Skin of body (tissue), 2 donors: Measurements from ENCODE around the gene TPSG1. TPM values are rescaled to one million over a fixed set of nuclear protein-coding genes. Genes with fewer than 3 reads are reported as not detected.
"Not testable (repeated sequence)": the region's sequence is repeated elsewhere in the genome, so short reads cannot be mapped to it uniquely, and the experiment has no call there.

Experiments used
- DNase-seq: peaks from one replicate; lab custom pipeline; 2025; lab: John Stamatoyannopoulos, UW
- total RNA-seq: library from RNA; depleted of rRNA; stranded (reverse); fragments of >200 nt; gene quantifications from one replicate; pipeline ENCODE4 v1.2.3, GENCODE V29; 2014

The TPSG1 gene
- total RNA-seq, 1 donor from 2014 or later, result not detected

DNA sequence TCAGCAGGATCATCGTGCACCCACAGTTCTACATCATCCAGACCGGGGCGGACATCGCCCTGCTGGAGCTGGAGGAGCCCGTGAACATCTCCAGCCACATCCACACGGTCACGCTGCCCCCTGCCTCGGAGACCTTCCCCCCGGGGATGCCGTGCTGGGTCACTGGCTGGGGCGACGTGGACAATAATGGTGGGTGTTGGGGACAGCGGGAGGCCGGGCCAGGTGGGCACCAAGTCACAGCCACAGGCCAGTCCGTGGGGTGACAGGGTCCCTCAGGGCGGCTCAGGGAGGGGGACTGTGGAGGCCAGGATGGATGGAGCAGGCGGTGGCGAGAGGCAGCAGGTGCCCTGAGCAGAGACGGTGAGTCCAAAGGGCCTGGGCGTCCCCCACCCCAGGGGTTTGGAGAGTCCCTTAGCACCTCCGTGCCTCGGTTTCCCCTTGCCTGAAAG is 31.8 kb upstream of the TPSG1 start:
- DNase-seq, result no peak

DNA sequence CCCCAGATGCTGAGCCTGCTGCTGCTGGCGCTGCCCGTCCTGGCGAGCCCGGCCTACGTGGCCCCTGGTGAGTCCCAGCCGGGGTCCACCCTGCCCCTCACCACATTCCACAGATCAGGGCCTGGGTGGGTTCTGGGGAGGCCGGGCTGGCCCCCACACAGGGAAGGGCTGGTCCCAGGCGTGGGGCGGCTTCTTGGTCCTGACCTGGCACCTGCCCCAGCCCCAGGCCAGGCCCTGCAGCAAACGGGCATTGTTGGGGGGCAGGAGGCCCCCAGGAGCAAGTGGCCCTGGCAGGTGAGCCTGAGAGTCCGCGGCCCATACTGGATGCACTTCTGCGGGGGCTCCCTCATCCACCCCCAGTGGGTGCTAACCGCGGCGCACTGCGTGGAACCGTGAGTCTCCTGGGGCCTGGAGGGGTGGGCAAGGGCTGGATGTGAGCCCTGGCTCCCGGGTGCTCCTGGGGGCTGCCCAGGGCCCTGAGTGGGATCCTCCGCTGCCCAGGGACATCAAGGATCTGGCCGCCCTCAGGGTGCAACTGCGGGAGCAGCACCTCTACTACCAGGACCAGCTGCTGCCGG is 31.3 kb upstream of the TPSG1 start:
- not testable (repeated sequence) for DNase-seq

DNA sequence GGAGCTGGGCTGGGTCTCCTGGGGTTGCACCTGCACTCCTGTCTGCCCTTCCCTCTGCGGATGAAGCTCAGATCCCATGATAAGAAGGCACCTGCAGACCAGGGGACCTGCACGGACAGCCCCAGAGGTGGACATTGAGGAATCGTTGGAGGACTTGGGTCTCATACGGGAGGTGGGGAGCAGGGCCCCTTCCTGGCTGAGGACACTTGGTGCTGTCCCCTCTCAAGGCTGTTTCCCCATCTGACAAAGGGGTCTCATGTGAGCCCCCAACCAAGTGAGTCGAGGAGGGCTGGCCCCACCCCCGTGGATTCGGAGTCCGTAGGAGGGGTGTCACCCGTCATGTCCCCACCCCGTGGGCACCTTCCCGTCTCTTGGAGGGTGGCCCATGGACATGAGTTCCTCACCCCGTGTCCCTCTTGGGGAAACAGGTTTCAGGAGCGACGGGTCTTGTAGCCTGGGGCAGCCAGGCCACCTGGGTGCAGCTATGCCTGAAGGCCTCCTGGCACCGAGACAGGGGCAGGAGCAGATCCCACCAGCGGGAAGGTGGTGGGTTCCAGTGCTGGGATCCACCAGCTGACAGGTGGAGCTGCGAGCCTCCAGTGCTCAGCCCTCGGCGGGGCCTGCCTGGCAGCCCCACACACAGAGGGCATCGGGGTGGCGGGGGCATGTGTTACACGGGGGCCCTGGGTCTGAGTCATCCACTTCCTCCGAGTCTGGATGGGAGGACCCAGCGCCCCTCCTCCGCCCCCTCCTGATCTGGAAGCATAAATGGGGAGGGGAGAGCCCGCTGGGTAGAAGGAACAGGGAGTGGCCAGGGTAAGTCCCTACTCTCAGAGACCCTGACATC is 30.4 kb upstream of the TPSG1 start, which contains the start of gene TPSD1:
Gene TPSD1, plus strand, starts transcription at position 794 of the 847 bp plus-strand sequence. CDS start 212 bp downstream, outside the sequence.
- DNase-seq, result not testable (repeated sequence)

DNA sequence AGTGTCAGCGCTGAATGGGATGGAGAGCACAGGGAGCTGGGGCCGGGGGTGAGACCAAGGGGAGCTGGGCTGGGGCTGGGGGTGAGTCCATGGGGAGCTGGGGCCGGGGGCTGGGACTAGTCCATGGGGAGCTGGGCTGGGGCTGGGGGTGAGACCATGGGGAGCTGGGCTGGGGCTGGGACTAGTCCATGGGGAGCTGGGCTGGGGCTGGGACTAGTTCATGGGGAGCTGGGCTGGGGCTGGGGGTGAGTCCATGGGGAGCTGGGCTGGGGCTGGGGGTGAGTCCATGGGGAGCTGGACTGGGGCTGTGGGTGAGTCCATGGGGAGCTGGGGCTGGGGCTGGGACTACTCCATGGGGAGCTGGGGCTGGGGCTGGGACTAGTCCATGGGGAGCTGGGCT is 29.8 kb upstream of the TPSG1 start:
- DNase-seq, result not testable (repeated sequence)

DNA sequence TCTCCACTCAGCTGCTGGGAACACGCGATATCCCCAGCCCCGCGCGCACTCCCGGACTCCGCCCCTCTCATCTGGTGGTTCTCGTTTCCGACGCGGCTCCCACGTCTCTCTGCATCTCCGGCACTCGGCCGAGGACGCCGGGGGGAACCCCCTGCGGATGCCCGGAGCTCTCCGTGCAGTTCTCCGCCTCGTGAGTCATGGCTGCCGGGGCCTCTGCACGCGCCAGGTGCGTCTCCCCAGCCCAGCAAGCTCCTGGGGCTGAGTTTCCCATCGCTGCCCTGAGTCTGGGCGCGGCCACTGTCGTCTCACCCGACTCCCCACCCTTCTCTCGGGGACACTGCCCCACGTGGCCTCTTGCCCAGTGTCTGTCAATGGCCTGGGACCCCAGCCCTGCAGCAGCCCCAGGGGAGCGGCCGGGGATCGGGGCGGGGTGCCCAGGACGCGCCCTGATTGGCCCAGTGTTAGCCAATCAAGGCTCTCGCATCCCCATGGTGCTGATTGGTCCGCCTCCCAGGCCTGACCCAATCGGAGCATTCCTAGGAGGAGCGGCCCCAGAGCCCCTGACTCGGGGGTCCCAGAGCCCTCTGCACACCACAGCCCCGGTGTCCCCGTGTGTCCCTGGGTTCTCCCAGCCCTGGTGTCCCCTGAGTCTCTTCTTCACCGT is 28.8 kb upstream of the TPSG1 start:
- DNase-seq, result not testable (repeated sequence)

DNA sequence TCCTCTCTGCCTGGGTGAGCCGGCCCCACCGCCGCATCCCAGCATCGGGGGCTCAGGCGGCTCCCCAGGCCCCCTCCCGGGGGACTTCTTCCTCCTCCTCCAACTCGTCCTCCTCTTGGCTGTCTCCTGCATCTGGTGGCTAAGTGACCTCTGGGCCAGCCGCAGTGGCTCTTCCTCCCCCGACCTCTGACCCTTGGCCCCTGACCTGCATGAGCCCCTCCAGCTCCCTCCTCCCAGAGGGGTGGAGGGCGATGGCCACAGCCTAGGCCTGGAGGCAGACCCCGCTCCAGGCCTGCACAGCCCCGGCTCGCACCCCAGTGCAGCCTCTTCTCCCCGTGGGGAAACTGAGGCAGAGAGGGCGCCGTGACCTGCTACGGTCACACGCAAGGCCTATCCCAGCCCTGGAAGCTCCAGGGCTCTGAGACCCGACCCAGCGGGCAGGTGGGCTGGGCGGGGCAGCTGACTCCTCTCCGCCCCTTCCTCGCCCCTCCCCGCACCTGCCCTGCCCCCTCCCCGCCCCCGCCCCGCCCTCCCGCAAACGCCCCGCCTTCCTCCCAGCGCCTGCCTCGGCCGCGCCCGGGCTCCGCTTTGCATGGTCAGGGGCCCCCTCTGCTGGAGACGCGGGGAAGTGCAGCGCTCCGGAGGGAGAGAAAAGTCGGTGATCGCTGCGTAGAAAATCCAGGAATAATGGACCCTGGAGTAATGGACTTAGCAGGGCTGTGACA is 24.1 kb upstream of the TPSG1 start:
- DNase-seq, result not testable (repeated sequence)

DNA sequence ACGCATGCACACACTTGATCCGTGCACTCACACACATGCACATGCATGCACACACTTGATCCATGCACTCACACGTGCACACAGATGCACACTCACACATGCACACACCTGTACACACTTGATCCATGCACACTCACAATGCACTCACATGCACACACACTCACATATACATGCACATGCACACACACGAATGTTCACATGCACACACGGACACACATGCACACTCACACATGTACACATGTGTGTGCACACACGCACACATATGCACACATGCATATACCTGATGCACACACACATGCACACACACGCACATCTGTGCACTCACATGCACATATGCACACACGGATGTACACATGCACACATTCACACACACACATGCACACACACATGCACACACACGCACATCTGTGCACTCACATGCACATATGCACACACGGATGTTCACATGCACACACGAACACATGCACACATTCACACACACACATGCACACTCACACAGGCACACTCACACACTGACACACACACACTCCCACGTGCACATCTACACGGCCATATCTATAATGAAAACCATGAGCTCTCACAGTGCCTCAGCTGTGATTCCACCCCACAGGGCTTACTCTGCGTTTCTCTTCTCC is 23.0 kb upstream of the TPSG1 start:
- DNase-seq, result not testable (repeated sequence)

DNA sequence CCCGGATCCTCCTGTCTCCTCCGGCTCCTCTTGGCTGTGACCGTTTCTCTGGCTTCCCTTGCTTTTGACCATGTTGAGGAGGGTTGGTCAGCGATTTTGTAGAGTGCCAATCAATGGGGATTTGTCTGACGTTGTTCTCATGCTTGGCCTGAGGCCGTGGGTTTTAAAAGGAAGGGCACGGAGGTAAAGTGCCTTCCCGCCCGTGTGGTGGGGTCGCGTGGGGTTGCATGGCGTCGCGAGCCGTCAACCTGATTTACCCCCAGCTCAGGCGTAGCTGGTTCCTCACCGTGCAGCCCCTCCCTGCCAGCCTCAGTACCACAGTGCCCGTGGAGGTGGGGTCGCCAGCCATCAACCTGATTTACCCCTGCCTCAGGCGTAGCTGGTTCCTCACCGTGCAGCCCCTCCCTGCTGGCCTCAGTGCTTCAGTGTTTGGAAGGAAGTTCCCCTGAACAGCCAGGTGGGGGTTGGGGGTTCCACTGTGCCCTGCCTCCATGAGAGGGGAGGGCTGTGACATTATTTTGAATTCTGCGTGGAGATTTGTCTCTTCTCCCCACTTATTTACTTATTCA is 20.5 kb upstream of the TPSG1 start:
- no peak for DNase-seq

DNA sequence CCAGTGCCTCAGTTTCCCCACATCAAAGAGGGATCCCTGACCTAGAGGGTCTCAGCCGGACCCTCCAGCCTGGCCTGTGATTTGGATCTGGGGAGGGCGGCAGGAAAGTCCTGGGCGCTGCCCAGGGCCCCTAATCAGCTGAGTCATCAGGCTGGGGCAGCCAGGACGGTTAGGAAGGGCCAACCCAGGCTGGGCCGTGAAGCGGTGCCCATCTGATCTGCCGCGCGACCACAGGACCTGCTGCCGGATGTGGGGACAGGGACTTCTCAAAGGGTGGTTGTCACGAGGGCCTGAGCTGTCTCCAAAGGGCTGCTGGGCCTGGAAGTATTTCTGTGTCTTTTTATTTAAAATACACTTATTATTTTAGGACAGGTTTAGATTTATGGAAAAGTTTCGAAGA is 19.8 kb upstream of the TPSG1 start:
- no peak for DNase-seq

DNA sequence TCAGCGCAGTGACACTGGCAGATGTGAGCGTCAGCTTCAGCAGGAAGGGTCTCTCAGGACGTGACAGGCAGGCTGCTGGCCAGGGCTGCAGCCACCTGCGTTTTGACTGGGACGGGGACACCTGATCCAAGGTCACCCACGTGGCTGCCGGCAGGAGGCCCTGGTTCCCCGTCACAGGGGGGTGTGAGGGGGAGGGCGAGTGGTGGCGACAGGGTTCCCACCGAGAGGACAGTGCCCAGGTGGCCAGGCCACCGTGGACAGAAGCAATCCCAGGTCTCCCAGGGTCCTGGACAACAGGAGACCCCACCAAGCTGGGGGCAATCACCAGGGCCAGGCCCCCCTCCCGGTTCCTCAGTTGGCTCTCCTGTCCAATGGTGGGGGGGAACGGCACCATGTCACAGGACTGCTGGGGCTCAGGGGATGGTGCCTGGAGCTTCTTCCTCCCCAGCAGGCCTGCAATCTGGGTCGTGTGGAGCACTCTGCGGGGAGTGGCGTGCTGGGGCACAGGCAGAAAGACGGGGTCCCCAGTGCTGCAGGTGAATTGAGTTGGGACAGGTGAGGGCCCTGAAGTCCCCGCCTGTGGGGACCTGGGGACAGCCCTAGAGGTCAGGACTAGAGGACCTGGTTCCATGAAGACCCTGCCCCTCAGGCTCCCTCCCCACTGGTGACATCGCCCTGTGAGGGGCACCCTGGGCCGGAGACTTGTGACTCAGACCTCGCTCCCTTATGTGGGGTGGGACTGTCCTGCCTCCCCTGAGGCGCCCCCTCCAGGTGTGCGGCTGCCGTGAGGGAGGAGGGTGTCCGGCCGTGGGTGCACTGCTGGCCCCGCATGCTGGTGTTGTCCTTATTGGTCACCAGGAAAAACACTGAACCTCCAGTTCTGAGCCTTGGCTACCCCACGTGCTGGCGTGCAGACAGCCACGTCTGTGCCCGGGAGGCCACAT is 19.1 kb upstream of the TPSG1 start:
- not testable (repeated sequence) for DNase-seq

DNA sequence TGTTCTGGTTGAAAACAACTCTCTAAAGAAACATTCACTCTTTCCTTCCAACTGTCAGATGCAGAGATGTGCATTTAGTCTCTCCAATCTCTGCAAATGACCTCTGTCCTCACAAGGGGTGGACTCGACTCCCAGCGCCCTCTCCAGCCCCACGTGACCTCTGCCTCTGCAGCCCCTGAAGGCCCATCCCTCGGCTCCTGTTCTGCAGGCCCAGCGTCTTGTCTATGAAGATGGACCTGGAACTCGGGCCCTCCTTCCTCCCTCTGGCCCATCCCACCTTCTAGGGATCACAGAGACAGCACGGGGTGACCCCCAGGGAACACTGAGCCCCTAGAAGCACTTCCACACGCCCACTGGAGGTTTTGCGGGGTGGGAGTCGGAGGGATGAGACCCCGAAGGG is 18.3 kb upstream of the TPSG1 start:
- not testable (repeated sequence) for DNase-seq

DNA sequence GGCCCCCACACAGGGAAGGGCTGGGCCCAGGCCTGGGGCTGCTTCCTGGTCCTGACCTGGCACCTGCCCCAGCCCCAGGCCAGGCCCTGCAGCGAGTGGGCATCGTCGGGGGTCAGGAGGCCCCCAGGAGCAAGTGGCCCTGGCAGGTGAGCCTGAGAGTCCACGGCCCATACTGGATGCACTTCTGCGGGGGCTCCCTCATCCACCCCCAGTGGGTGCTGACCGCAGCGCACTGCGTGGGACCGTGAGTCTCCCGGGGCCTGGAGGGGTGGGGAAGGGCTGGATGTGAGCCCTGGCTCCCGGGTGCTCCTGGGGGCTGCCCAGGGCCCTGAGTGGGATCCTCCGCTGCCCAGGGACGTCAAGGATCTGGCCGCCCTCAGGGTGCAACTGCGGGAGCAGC is 16.0 kb upstream of the TPSG1 start:
- not testable (repeated sequence) for DNase-seq

DNA sequence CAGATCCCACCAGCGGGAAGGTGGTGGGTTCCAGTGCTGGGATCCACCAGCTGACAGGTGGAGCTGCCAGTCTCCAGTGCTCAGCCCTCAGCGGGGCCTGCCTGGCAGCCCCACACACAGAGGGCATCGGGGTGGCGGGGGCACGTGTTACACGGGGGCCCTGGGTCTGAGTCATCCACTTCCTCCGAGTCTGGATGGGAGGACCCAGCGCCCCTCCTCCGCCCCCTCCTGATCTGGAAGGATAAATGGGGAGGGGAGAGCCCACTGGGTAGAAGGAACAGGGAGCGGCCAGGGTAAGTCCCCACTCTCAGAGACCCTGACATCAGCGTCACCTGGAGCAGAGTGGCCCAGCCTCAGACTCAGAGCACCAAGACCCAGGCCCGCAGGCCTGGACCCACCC is 15.4 kb upstream of the TPSG1 start, which contains the start of gene TPSAB1:
Gene TPSAB1, plus strand, starts transcription at position 270 of the 400 bp plus-strand sequence. CDS start 234 bp downstream, outside the sequence.
- not testable (repeated sequence) for DNase-seq

DNA sequence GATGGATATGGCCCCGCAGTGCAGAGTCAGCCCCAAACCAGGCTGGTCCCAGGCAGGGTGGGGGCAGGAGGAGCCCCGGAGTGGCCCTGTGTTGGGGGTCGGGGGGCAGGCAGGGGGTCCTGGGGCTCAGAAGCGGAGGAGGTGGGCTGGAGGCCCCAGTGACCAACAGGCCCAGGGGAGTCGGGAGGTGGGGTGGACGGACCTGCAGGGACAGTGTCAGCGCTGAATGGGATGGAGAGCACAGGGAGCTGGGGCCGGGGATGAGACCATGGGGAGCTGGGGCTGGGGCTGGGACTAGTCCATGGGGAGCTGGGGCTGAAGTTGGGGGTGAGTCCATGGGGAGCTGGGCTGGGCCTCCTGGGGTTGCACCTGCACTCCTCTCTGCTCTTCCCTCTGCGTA is 14.5 kb upstream of the TPSG1 start:
- DNase-seq, result not testable (repeated sequence)

DNA sequence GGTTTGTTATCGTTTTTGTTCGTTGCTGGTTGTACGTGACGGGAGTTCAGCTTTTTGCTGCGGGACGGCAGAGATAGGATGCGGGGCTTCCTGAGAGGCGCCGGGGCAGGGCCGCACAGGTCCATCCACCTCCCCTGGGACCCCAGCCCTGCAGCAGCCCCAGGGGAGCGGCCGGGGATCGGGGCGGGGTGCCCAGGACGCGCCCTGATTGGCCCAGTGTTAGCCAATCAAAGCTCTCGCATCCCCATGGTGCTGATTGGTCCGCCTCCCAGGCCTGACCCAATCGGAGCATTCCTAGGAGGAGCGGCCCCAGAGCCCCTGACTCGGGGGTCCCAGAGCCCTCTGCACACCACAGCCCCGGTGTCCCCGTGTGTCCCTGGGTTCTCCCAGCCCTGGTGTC is 13.8 kb upstream of the TPSG1 start:
- not testable (repeated sequence) for DNase-seq

DNA sequence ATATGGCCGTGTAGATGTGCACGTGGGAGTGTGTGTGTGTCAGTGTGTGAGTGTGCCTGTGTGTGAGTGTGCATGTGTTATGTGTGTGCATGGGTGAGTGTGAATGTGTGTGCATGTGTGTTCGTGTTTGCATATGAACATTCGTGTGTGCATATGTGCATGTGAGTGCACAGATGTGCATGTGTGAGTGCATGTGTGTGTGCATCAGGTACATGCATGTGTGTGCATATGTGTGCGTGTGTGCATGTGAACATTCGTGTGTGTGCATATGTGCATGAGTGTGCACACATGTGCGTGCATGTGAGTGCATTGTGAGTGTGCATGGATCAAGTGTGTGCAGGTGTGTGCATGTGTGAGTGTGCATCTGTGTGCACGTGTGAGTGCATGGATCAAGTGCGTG is 12.9 kb upstream of the TPSG1 start:
- DNase-seq, result no peak

DNA sequence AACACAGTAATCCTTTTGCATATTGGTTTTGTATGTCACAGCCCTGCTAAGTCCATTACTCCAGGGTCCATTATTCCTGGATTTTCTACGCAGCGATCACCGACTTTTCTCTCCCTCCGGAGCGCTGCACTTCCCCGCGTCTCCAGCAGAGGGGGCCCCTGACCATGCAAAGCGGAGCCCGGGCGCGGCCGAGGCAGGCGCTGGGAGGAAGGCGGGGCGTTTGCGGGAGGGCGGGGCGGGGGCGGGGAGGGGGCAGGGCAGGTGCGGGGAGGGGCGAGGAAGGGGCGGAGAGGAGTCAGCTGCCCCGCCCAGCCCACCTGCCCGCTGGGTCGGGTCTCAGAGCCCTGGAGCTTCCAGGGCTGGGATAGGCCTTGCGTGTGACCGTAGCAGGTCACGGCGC is 11.6 kb upstream of the TPSG1 start:
- DNase-seq, result not testable (repeated sequence)

DNA sequence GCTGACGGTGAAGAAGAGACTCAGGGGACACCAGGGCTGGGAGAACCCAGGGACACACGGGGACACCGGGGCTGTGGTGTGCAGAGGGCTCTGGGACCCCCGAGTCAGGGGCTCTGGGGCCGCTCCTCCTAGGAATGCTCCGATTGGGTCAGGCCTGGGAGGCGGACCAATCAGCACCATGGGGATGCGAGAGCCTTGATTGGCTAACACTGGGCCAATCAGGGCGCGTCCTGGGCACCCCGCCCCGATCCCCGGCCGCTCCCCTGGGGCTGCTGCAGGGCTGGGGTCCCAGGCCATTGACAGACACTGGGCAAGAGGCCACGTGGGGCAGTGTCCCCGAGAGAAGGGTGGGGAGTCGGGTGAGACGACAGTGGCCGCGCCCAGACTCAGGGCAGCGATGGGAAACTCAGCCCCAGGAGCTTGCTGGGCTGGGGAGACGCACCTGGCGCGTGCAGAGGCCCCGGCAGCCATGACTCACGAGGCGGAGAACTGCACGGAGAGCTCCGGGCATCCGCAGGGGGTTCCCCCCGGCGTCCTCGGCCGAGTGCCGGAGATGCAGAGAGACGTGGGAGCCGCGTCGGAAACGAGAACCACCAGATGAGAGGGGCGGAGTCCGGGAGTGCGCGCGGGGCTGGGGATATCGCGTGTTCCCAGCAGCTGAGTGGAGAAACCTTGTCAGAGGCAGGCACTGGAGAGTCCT is 7.1 kb upstream of the TPSG1 start:
- not testable (repeated sequence) for DNase-seq

DNA sequence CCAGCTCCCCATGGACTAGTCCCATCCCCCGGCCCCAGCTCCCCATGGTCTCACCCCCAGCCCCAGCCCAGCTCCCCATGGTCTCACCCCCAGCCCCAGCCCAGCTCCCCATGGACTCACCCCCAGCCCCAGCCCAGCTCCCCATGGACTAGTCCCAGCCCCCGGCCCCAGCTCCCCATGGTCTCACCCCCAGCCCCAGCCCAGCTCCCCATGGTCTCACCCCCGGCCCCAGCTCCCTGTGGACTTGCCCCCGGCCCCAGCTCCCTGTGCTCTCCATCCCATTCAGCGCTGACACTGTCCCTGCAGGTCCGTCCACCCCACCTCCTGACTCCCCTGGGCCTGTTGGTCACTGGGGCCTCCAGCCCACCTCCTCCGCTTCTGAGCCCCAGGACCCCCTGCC is 6.2 kb upstream of the TPSG1 start:
- DNase-seq, result not testable (repeated sequence)
